ENCODE data around the gene TSPAN1. TPM values are rescaled to one million over a fixed set of nuclear protein-coding genes. Genes with fewer than 3 reads are reported as not detected.

Gene TSPAN1
- total and polyA plus RNA-seq, 11 donors, result 0.63 to 5.5 (median 1.1) TPM

DNA sequence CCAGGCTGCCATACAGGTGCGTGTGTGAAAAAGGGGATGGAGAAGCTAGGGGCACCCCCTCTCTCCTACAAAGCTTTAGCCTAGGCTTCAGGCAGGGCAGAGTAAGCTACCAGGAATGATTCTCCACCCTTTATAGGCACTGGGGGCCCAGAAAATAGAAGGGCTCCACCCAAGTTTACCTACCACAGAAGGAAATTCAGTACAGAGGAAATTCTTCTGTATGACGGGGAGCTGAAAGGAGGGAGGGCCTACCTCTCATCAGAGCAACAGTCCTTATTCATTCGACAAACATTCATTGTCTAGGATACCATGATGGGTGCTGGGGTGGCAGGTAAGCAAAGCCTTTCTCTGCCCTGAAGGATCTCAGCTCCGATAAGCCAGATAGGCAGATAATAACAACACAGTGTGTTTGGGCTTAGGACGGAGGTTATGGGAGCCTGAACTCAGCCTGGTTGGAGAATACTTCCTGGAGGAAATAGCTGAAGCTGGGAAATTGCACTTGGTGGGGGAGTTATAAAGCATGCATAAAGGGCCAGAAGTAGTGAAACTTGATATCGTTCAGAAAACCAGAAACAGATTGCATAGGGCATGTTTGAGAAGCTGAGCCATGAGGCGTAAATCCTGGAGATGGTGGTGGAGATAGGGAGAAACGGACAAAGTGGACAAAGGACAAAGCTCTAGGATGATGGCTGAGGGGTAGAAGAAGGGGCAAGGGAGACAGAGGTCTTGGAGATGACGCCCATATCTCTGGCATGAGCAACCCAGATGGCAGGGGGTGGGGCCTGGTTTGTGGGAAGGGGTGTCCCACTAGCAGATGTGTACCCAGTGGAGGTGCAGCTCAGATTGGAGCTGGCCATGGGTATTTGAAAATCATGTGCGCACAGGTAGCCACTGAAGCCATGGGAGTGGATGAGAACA, 6.7 kb downstream of the TSPAN1 start:
- H3K36me3 ChIP-seq, result no peaks in the 10 kb centered on the region
- ATAC-seq (no peak), DNase-seq (no peak)
- peak overlapping the region in 5 of 12 donors; percentile 26 to 61 (median 39) for H3K27ac ChIP-seq
- H3K4me3 ChIP-seq, result no peak overlapping the region
- H3K4me1 ChIP-seq, result peaks cover 0 to 49% (median 19%) of the 10 kb centered on the region in 12 donors
- intact Hi-C loops (cut with DNase I), result no loop called here
- no peaks in the 10 kb centered on the region for H3K9me3 ChIP-seq
- 60 to 70% (median 63%) methylated on average over 10 of the region's 10 CpGs for WGBS, 4 donors
- no peaks in the 10 kb centered on the region for H3K27me3 ChIP-seq
- no peak for TF ChIP-seq CTCF (IDR thresholded peaks at IDR 0.05)
- no peak for TF ChIP-seq POLR2A (IDR thresholded peaks at IDR 0.05)

DNA sequence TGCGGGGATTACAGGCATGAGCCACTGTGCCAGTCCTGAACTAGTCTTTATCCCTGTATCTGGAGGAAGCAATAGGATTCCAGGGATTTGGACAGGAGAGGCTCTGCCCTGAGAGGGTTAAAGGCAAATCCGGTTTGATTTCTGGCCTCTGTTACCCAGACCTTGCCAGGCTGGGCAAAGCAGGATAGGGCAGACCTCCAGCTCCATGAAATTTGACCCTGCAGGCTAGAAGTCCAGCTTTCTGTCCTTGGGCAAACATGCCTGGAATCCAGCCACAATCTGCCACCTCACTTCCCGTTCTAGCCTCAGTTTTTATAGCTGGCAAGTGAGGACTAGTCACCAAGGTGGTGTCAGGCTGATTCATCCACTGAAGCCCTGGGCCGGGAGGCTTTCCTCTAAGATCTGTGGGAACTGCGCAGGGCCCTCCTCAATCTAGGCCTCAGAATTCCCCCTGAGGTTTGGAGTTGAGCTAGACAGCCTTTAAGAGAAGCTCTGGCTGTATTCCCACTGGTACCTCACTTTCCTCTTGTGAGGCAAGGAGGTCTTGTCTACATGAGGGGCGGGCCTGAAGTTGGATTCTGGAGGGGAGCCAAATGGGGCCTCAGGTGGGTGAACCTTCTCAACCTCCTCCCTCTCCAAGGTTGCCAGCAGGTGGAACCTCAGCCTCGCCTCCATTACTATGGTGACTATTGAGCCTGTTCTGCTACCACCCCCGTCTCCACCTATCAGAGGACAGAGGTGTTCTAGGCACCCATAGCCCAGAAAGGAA, 8.4 kb downstream of the TSPAN1 start:
- Histone ChIP-seq H3K27ac (peak overlapping the region; percentile 67 to 96 (median 78)), H3K4me3 (no peak overlapping the region), H3K27me3 (no peaks in the 10 kb centered on the region), H3K4me1 (peaks cover 0 to 56% (median 25%) of the 10 kb centered on the region in 12 donors), H3K9me3 (no peaks in the 10 kb centered on the region), H3K36me3 (peaks cover 0 to 11% (median 0%) of the 10 kb centered on the region in 9 donors)
- ATAC-seq (peak; percentile 60 to 75 (median 68)), DNase-seq (peak; percentile 69 to 89 (median 80))
- WGBS, 4 donors, result 47 to 54% (median 51%) methylated on average over 8 of the region's 8 CpGs
- TF ChIP-seq POLR2A (IDR thresholded peaks at IDR 0.05) (peak in 1 of 2 donors; percentile 10), CTCF (IDR thresholded peaks at IDR 0.05) (no peak)
- intact Hi-C loops (cut with DNase I), result loop anchor here in 1 of 10 donors (1.0 kb wide), 1 partner anchor 13 kb away; no protein-coding TSS in a partner anchor

DNA sequence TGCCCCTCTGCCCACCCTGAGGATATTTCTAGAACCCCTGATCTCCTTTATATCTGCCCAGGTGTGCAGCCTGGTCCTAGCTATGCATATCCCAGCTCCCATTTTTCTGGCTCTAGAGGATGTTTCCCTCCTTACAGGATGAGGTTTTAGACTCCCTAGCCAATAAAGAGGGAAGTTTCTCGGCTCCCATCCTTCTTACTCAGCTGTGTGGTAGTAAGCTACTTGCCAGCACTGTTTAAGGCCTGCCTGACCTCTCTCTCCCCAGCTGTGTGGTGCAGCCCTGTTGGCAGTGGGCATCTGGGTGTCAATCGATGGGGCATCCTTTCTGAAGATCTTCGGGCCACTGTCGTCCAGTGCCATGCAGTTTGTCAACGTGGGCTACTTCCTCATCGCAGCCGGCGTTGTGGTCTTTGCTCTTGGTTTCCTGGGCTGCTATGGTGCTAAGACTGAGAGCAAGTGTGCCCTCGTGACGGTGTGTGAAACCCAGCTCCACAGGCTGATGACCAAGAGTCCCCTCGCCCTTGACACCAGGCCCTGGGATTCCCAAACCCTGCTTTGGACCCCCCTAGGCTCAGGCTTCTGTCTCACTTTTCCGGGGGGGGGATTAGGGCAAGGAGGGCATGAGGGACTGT, 9.2 kb downstream of the TSPAN1 start:
- Histone ChIP-seq H3K27me3 (no peaks in the 10 kb centered on the region), H3K4me3 (no peak overlapping the region), H3K9me3 (no peaks in the 10 kb centered on the region), H3K36me3 (peaks cover 0 to 18% (median 2%) of the 10 kb centered on the region in 9 donors), H3K27ac (peak overlapping the region; percentile 67 to 96 (median 78)), H3K4me1 (peaks cover 0 to 63% (median 27%) of the 10 kb centered on the region in 12 donors)
- 82 to 86% (median 84%) methylated on average over 12 of the region's 12 CpGs for WGBS, 4 donors
- intact Hi-C loops (cut with DNase I), result loop anchor here in 1 of 10 donors (1.0 kb wide), 1 partner anchor 12 kb away; no protein-coding TSS in a partner anchor
- no peak for TF ChIP-seq CTCF (IDR thresholded peaks at IDR 0.05)
- TF ChIP-seq POLR2A (IDR thresholded peaks at IDR 0.05), result no peak
- ATAC-seq (no peak), DNase-seq (no peak)

Measured in heart left ventricle (tissue), 16 donors.